Measurements from ENCODE around the gene POLR3C. TPM values are rescaled to one million over a fixed set of nuclear protein-coding genes. Genes with fewer than 3 reads are reported as not detected.

The POLR3C gene
- polyA plus RNA-seq, 1 donor (not counting 4 experiments of a cell fraction or from before 2014, with no cell fraction given): 33.9 TPM

DNA sequence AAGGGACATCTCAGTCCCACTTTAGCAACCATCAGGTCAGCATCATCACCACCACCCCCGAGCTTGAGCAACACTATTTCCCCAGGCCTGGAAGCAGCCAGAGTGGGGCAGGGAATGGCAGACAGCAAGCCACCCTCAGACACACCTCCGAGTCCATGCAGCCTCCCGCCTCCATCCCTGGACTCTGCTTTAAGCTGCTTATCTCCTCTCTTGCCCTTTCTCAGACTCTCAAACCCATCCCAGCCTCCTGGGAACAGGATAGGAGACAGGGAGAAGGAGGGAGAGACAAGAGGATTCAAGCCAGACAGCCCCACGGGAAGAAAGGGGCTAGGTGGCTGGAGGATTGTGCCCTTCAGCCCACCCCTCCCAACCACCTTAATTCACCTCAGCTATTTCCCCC lies 33.2 kb downstream of the POLR3C start:
- DNase-seq (ENCODE audit: low read depth, low spot score) (no peak), FAIRE-seq (no peak)
- Histone ChIP-seq H3K4me2 (ENCODE audit: control insufficient read depth, extremely low read depth, insufficient read depth, low read depth, low read length) (no peak overlapping the region), H4K20me1 (ENCODE audit: control insufficient read depth, extremely low read depth, insufficient read depth, low read length) (no peaks in the 10 kb centered on the region), H3K9me1 (ENCODE audit: control insufficient read depth, extremely low read depth, insufficient read depth, low read length) (peaks cover 5% of the 10 kb centered on the region), H3K9ac (ENCODE audit: control insufficient read depth, extremely low read depth, insufficient read depth, low read length) (no peak overlapping the region), H3K4me1 (ENCODE audit: control insufficient read depth, extremely low read depth, insufficient read depth, low read length) (peaks cover 12% of the 10 kb centered on the region), H3K4me3 (ENCODE audit: control insufficient read depth in 2 of 3, extremely low read depth in 1 of 3, insufficient read depth in 2 of 3, low read depth in 1 of 3, low read length in 3 of 3) (no peak overlapping the region), H3K79me2 (ENCODE audit: control insufficient read depth, insufficient read depth, low read length) (peaks cover 19% of the 10 kb centered on the region), H3K27me3 (ENCODE audit: control insufficient read depth, extremely low read depth, insufficient read depth, low read length) (no peaks in the 10 kb centered on the region), H3K27ac (ENCODE audit: control insufficient read depth, insufficient read depth, low read length) (no peak overlapping the region), H3K36me3 (ENCODE audit: control insufficient read depth in 2 of 2, extremely low read depth in 1 of 2, insufficient read depth in 2 of 2, low read length in 2 of 2) (peaks cover 35% of the 10 kb centered on the region in 2 experiments), H3K9me3 (ENCODE audit: control insufficient read depth, low read depth, low read length) (no peaks in the 10 kb centered on the region), H2AFZ (ENCODE audit: control insufficient read depth, low read length) (no peak overlapping the region)
- dilution Hi-C loops (cut with MboI; ENCODE audit: extremely low pct_ligation_motif_present, low sequenced_read_pairs): no loop called here
- TF ChIP-seq, protein P1, sequence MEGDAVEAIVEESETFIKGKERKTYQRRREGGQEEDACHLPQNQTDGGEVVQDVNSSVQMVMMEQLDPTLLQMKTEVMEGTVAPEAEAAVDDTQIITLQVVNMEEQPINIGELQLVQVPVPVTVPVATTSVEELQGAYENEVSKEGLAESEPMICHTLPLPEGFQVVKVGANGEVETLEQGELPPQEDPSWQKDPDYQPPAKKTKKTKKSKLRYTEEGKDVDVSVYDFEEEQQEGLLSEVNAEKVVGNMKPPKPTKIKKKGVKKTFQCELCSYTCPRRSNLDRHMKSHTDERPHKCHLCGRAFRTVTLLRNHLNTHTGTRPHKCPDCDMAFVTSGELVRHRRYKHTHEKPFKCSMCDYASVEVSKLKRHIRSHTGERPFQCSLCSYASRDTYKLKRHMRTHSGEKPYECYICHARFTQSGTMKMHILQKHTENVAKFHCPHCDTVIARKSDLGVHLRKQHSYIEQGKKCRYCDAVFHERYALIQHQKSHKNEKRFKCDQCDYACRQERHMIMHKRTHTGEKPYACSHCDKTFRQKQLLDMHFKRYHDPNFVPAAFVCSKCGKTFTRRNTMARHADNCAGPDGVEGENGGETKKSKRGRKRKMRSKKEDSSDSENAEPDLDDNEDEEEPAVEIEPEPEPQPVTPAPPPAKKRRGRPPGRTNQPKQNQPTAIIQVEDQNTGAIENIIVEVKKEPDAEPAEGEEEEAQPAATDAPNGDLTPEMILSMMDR (optimal IDR thresholded peaks at IDR 0.05 in 1 of 3, IDR thresholded peaks at IDR 0.05 in 1 of 3, conservative IDR thresholded peaks at IDR 0.05 in 1 of 3; ENCODE audit: extremely low read depth in 1 of 3, insufficient read depth in 2 of 3, low read length in 3 of 3): no peak
- no peak for TF ChIP-seq EZH2 (IDR thresholded peaks at IDR 0.05; ENCODE audit: low read length)

DNA sequence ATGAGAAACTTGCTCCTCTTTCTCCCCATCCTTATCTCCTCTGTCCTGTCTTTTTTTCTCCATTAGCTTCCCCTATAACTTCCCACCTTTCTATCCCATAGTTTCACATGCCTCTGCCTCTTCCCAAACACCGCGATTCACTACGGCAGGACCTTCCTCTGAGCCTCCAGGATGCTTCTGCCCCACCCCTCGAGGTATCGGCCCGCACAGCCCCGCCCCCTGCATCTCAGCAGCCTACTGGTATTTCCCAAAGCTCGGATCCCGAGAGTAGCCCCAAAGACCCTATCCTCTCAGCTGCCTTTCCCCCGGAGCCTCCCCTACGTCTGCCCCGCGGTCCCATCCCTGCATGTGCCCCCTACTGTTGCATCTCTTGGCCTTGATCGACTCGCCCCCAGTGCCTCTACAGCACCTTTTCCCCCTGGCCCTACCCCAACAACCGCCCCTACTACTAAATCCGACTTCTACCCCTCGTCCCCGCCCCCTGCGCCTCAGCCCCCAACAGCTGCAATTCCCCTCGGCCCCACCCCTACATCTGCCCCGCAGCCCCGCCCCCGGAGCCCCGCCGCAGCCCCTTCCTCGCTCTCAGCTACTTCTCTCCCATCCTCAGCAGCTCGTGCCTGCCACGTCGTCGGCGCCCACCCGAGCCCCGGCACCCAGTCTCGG lies 34.4 kb downstream of the POLR3C start:
- Histone ChIP-seq H3K79me2 (ENCODE audit: control insufficient read depth, insufficient read depth, low read length) (peaks cover 19% of the 10 kb centered on the region), H3K36me3 (ENCODE audit: control insufficient read depth in 2 of 2, extremely low read depth in 1 of 2, insufficient read depth in 2 of 2, low read length in 2 of 2) (peaks cover 30 to 32% of the 10 kb centered on the region in 2 experiments), H3K4me1 (ENCODE audit: control insufficient read depth, extremely low read depth, insufficient read depth, low read length) (peaks cover 12% of the 10 kb centered on the region), H3K27ac (ENCODE audit: control insufficient read depth, insufficient read depth, low read length) (peak overlapping the region; percentile 49), H3K27me3 (ENCODE audit: control insufficient read depth, extremely low read depth, insufficient read depth, low read length) (no peaks in the 10 kb centered on the region), H2AFZ (ENCODE audit: control insufficient read depth, low read length) (peak overlapping the region; percentile 78), H3K9me3 (ENCODE audit: control insufficient read depth, low read depth, low read length) (no peaks in the 10 kb centered on the region), H3K9ac (ENCODE audit: control insufficient read depth, extremely low read depth, insufficient read depth, low read length) (peak overlapping the region; percentile 87), H3K4me3 (ENCODE audit: control insufficient read depth in 2 of 3, extremely low read depth in 1 of 3, insufficient read depth in 2 of 3, low read depth in 1 of 3, low read length in 3 of 3) (peak overlapping the region; percentile 83 to 98 (median 97)), H4K20me1 (ENCODE audit: control insufficient read depth, extremely low read depth, insufficient read depth, low read length) (no peaks in the 10 kb centered on the region), H3K9me1 (ENCODE audit: control insufficient read depth, extremely low read depth, insufficient read depth, low read length) (peaks cover 5% of the 10 kb centered on the region), H3K4me2 (ENCODE audit: control insufficient read depth, extremely low read depth, insufficient read depth, low read depth, low read length) (peak overlapping the region; percentile 65)
- DNase-seq (ENCODE audit: low read depth, low spot score): no peak
- TF ChIP-seq EZH2 (IDR thresholded peaks at IDR 0.05; ENCODE audit: low read length): no peak
- TF ChIP-seq, protein P1 (optimal IDR thresholded peaks at IDR 0.05 in 1 of 3, IDR thresholded peaks at IDR 0.05 in 1 of 3, conservative IDR thresholded peaks at IDR 0.05 in 1 of 3; ENCODE audit: extremely low read depth in 1 of 3, insufficient read depth in 2 of 3, low read length in 3 of 3): no peak
- no peak for FAIRE-seq
- dilution Hi-C loops (cut with MboI; ENCODE audit: extremely low pct_ligation_motif_present, low sequenced_read_pairs): no loop called here

Measured in keratinocyte (primary cell).